HG02884 (cell line): ENCODE results near the gene S100A9.
"Not testable (repeated sequence)": the region's sequence is repeated elsewhere in the genome, so short reads cannot be mapped to it uniquely, and the experiment has no call there.

Source experiments
- ATAC-seq: cut with Tn5 transposase; IDR thresholded peaks from one replicate; pipeline ENCODE4 v1.9.1; 2021; ENCODE audit warnings: mild to moderate bottlenecking, moderate library complexity; ENCODE audit not compliant: unreplicated experiment

S100A9 gene

GRCh38 chr1:153357853-153358690, at the start of gene S100A9:
S100A9 (plus strand) TSS chr1:153357854; CDS start chr1:153358284, 430 bp downstream.
- ATAC-seq: no peak

GRCh38 chr1:153308540-153308939, 49.1 kb upstream of the S100A9 start:
- ATAC-seq: no peak

GRCh38 chr1:153309441-153309840, 48.2 kb upstream of the S100A9 start:
- no peak for ATAC-seq

- ATAC-seq: no peak
Observed at GRCh38 chr1:153310526-153310925, 47.1 kb upstream of the S100A9 start.

GRCh38 chr1:153312570-153313186, 45.0 kb upstream of the S100A9 start, which contains the start of gene PGLYRP3:
PGLYRP3 (minus strand) TSS chr1:153312952; CDS start chr1:153310665, 2,287 bp downstream.
- ATAC-seq: no peak

- ATAC-seq: no peak
Observed at GRCh38 chr1:153313288-153313687, 44.4 kb upstream of the S100A9 start.

- not testable (repeated sequence) for ATAC-seq
Observed at GRCh38 chr1:153314388-153314787, 43.3 kb upstream of the S100A9 start.

- ATAC-seq: not testable (repeated sequence)
Observed at GRCh38 chr1:153316013-153316412, 41.6 kb upstream of the S100A9 start.

GRCh38 chr1:153318145-153318544, 39.5 kb upstream of the S100A9 start:
- ATAC-seq: not testable (repeated sequence)

- ATAC-seq: no peak
Observed at GRCh38 chr1:153322568-153322967, 35.1 kb upstream of the S100A9 start.

GRCh38 chr1:153324912-153325311, 32.7 kb upstream of the S100A9 start:
- ATAC-seq: no peak

GRCh38 chr1:153333902-153334301, 23.8 kb upstream of the S100A9 start:
- ATAC-seq: no peak

GRCh38 chr1:153336650-153337049, 21.0 kb upstream of the S100A9 start:
- ATAC-seq: no peak

GRCh38 chr1:153337980-153338853, 19.4 kb upstream of the S100A9 start:
- no peak for ATAC-seq

- no peak for ATAC-seq
Observed at GRCh38 chr1:153339802-153340201, 17.9 kb upstream of the S100A9 start.

- ATAC-seq: no peak
Observed at GRCh38 chr1:153340356-153340755, 17.3 kb upstream of the S100A9 start.

GRCh38 chr1:153341431-153341934, 16.2 kb upstream of the S100A9 start:
- no peak for ATAC-seq

GRCh38 chr1:153342178-153342577, 15.5 kb upstream of the S100A9 start:
- ATAC-seq: no peak

- ATAC-seq: no peak
Observed at GRCh38 chr1:153343040-153343681, 14.5 kb upstream of the S100A9 start.
